Measurements from ENCODE around the gene LAIR1.

- no peak for TF ChIP-seq CTCF (IDR thresholded peaks at IDR 0.05)
- no peak for TF ChIP-seq POLR2A (IDR thresholded peaks at IDR 0.05)
- TF ChIP-seq EP300 (IDR thresholded peaks at IDR 0.05), result no peak
Measured at GRCh38 chr19:54352546-54352945, 12.2 kb downstream of the LAIR1 start.

All from suprapubic skin (tissue), 3 donors.